Thyroid gland (tissue), 4 donors: ENCODE data around the gene LAPTM4A.

ENCODE experiments used
- CTCF ChIP-seq, 6 experiments: fragments of 200-600 bp in 3 of 6; fragments of 450-650 bp in 3 of 6; sonication (generic) in 3 of 6; IDR thresholded peaks; one replicate each; pipeline ENCODE4 v1.5.1; 2016 to 2019; ENCODE audit warnings: antibody characterized with exemption in 6 of 6, mild to moderate bottlenecking in 2 of 6, inconsistent platforms in 1 of 6, moderate library complexity in 1 of 6
- POLR2A ChIP-seq, 2 donors: fragments of 450-650 bp; IDR thresholded peaks; one replicate each; pipeline ENCODE4 v1.6.1; 2017; ENCODE audit warnings: antibody characterized with exemption in 2 of 2, mild to moderate bottlenecking in 2 of 2, moderate library complexity in 1 of 2

DNA sequence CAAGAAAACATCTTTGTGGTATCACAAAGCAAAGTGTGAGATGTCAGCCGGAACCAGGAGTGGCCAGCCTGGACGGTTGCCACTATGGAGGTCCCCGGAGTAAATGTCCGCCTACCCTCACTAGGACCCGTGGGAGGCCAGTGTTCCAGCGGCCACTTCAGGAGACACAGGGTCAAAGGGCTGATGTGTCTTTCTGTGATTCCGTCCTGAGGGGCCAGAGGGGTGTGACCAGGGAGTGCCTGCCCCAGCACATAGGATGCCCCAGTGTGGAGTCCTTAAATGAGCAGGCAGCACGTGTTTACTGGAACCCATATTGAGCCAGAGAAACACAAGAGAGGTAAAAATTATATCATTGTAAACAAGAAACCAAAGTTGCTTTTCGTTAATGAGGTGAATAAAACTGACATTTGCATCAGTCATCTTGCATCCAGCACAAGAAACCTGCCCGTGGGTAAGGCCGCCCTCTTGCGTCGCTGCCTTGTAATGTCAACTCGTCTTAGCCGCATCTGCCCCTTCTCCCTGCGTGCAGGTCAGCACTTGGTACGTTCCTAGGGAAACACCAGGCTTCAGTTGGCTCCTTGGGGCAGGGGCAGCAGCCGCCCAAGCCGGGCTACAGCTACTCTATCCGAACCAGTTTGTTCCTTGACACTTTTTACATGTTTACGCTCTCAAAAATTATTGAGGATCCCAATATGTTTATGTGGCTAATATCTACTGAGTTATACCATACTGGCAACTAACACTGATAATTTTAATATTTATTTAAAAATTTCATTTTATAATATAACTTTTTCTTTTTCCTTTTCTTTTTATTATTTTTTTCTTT lies 46.7 kb upstream of the LAPTM4A start:
- peak; percentile 54 to 93 (median 89) for TF ChIP-seq CTCF (IDR thresholded peaks at IDR 0.05)
- no peak for TF ChIP-seq POLR2A (IDR thresholded peaks at IDR 0.05)
